Measurements from ENCODE around the gene CPA1. TPM values are rescaled to one million over a fixed set of nuclear protein-coding genes. Genes with fewer than 3 reads are reported as not detected.
"Not testable (repeated sequence)": the region's sequence is repeated elsewhere in the genome, so short reads cannot be mapped to it uniquely, and the experiment has no call there.

Gene CPA1
- total RNA-seq, 1 donor from 2014 or later = not detected

GRCh38 chr7:130372402-130373165, 7.7 kb upstream of the CPA1 start:
- DNase-seq (ENCODE audit: low spot score) = no peak

- DNase-seq (ENCODE audit: low spot score) = no peak
Measured at GRCh38 chr7:130374507-130374906, 5.8 kb upstream of the CPA1 start.

DNA sequence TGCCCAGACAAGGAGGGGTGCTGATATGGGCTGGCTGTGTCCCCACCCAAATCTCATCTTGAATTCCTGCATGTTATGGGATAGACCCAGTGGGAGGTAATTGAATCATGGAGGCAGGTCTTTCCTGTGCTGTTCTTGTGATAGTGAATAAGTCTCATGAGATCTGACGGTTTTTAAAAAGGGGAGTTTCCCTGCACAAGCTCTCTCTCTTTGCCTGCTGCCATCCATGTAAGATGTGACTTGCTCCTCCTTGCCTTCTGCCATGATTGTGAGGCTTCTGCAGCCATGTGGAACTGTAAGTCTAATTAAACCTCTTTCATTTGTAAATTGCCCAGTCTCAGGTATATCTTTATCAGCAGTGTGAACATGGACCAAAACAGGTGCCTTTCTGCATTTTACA, 3.8 kb upstream of the CPA1 start:
- DNase-seq (ENCODE audit: low spot score) = not testable (repeated sequence)

DNA sequence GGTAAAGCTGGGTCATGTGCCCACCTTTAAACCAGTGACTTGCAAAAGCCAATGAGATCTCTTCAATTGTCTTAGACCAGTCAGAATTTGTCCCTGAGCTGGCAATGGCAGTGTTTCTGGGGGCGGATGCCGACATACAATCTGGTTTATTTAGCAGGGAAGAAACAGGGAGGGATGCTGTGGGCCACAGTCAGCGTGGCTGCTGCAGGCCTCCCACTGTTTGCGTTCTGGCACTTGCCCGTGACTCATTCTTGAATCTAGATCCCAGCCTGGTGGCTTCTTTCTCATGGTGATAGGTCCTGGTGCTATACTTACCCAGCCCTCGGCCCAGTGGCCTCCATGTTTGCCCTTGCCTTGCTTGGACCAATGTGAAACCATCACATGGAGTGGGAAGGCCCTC, 3.1 kb upstream of the CPA1 start:
- DNase-seq (ENCODE audit: low spot score) = no peak

DNA sequence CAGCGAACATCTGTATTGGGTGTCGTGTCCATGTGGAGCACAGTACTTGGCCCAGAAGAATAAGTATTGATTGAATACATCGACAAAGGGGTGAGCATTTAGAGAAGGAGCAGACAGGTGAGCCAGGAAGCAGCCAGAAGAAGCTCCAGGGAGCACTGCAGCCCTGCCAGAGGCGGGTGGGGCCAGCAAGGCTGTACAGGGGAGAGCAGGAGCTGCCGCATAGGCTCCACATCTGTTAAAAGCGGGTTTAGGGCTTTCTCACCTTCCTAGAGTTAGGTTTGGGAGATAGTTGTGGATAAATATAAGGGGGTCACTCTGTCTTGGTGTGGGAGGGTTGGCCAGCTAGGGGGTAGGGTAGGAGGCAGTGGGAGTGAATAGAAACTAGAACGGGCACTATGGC, 1.3 kb upstream of the CPA1 start:
- DNase-seq (ENCODE audit: low spot score) = no peak

DNA sequence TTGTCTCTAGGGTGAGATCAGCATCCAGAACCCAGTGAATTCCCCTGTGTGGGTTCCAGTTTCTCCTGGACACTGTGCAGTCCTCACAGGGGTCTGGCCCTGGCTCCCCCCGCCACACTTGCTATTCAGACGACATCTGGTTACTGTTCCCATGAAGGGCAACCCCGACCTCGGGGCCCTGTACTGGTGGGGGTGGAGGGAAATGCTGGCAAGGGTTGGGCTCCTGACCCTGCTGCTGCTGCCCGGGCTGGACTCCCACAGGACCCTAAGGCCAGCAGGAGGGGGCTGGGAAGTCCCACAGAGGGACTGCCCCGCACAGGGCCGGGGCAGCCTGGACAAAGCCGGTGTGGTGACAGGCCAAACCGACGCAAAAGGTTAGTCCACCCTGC, 768 bp upstream of the CPA1 start:
- no peak for DNase-seq (ENCODE audit: low spot score)

GRCh38 chr7:130380861-130381455, 664 bp downstream of the CPA1 start:
- DNase-seq (ENCODE audit: low spot score) = no peak

- no peak for DNase-seq (ENCODE audit: low spot score)
Measured at GRCh38 chr7:130381468-130382312, 1.4 kb downstream of the CPA1 start.

GRCh38 chr7:130383187-130383980, 3.1 kb downstream of the CPA1 start:
- DNase-seq (ENCODE audit: low spot score) = no peak

DNA sequence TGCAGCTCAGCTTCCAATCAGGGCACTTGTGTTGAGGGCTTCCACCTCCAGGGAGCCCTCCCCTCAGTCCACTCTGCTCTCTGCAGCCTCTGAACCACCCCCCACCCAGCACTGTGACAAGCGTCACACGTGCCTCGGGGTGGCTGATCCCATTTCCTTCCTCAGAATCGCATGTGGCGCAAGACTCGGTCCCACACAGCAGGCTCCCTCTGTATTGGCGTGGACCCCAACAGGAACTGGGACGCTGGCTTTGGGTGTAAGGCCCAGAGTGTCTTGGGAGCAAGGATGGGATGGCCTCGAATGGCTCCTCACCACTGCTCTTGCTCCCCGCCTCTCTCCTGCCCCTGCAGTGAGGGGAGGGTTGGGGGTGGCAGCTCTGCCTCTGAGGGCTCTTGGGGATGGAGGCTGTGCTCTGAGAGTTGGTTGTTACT, 4.1 kb downstream of the CPA1 start:
- DNase-seq (ENCODE audit: low spot score) = no peak

DNA sequence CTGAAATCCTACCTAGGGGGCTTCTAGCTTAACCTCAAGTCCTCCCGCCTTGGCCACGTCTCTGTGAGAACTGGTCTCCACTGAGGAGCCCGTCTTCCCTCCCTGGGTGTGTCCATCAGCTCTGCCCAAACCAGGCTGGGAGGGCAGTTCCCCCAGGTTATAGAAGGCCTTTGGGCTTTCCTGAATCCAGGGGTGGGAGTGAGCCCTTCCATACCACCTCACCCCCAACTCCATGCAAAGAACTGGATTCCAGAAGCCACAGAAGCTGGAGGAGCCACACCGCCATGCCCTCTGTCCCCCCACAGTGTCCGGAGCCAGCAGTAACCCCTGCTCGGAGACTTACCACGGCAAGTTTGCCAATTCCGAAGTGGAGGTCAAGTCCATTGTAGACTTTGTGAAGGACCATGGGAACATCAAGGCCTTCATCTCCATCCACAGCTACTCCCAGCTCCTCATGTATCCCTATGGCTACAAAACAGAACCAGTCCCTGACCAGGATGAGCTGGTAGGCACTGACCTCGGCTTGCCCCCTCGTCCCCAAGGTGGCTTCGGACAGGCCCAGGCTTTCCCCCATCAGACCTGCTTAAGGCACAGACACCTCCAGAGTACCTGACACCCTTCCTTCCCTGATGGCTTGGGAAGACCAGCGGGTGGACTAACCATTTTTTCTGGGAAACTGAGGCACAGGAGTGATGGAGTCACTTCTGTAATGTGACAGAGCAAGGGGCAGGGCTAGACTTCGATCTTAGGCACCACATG, 4.7 kb downstream of the CPA1 start:
- no peak for DNase-seq (ENCODE audit: low spot score)

- no peak for DNase-seq (ENCODE audit: low spot score)
Measured at GRCh38 chr7:130385600-130386066, 5.3 kb downstream of the CPA1 start.

DNA sequence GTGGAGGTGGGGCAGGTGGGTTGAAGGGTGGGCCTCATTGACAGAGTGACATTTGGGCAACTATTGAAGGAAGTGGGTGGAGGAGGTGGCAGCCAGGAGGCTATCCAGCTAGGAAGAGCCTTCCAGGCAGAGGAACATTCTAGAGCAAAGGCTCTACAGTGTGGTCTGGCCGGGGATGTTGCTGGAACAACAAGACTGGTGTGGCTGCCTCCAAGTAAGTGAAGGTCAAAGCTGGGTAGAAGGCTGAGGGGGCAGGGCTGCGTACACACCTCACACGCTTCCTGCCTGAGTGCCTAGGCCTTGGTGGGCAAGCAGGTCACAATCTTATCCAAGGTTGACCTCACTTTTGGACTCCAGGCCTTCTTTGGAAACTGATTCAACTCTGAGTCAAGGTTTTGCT, 6.6 kb downstream of the CPA1 start:
- DNase-seq (ENCODE audit: low spot score) = no peak

DNA sequence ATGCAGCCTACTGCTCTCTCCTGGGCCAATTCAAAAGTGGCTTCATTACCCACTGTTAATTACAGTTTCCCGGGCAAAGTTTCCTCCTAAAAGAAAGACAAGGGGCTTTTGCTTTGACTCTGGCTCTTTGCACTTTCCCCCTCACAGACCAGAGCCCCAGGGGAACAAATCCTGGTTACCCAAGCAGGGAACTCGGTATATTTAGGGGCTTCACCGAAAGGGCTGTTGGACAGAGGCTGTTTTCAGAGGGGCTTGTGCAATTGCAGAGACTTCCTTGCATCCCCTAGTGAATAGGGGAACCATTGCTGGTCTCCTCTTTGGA, 7.0 kb downstream of the CPA1 start:
- no peak for DNase-seq (ENCODE audit: low spot score)

DNA sequence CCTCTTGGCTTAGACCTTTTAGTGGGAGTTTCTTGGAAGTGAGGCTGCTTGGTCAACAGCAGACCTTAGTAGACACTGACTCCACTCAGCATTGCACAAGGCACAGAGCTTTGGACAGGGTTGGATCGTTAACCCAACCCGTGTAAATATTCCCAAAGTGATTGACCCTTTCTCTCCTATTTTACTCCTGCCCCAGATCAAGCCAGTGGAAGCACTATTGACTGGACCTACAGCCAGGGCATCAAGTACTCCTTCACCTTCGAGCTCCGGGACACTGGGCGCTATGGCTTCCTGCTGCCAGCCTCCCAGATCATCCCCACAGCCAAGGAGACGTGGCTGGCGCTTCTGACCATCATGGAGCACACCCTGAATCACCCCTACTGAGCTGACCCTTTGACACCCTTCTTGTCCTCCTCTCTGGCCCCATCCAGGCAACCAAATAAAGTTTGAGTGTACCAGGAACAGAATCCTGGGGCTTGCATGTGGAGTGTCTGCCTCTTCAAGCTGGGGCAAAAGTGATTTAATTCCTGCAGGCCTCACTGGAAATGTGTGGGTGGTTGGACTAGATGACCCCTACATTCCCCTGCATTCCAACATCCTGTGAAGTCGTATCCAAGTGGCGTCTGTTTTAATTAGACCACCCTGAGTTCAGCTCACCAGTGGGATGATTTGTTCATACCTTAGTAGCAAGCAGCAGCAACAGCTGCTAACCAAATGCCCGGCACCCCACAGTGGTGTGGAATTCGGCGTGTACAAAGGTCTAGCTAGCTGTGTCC, 7.5 kb downstream of the CPA1 start:
- no peak for DNase-seq (ENCODE audit: low spot score)

- no peak for DNase-seq (ENCODE audit: low spot score)
Measured at GRCh38 chr7:130388671-130389070, 8.4 kb downstream of the CPA1 start.

- DNase-seq (ENCODE audit: low spot score) = no peak
Measured at GRCh38 chr7:130390486-130390885, 10.2 kb downstream of the CPA1 start.

DNA sequence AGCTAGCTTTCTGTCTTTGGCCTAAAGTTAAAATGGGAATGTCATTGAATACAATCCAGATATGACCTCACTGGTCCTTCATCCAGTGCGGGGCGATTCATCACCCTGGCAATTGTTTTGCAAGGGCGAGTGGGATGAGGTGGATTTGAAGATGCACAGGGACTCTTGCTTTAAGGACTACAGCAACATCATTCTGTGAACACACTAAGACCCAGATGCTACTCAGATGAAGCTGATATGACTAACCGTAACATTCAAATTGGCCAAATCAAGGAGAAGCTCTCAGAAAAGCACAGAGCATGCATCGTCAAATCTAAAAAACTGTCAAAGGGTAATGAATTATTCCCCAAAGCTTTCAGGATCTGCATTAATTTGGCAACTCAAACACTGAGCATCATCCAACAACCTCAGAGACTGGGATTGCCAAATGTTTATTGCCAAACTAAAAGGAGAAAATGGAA, 12.8 kb downstream of the CPA1 start:
- DNase-seq (ENCODE audit: low spot score) = no peak

- no peak for DNase-seq (ENCODE audit: low spot score)
Measured at GRCh38 chr7:130393841-130394411, 13.6 kb downstream of the CPA1 start.

Data from ureter (tissue), 1 donor.